ENCODE data around the gene DDX39A. TPM values are rescaled to one million over a fixed set of nuclear protein-coding genes. Genes with fewer than 3 reads are reported as not detected.

DDX39A gene
- total and polyA plus RNA-seq, 2 of the 8 experiments (the other 6 are each of a cell fraction or from before 2014, with no cell fraction given), result 139 TPM

GRCh38 chr19:14371301-14371821 lies 47.8 kb downstream of the DDX39A start (continued):
- TF ChIP-seq USF2 (IDR thresholded peaks at IDR 0.05; ENCODE audit: low read length) (no peak), MAX (IDR thresholded peaks at IDR 0.05) (no peak), SUZ12 (IDR thresholded peaks at IDR 0.05; ENCODE audit: low read length) (no peak), SP1 (IDR thresholded peaks at IDR 0.05; ENCODE audit: low read depth, low read length) (no peak), CEBPB (IDR thresholded peaks at IDR 0.05; ENCODE audit: low read depth, low read length) (no peak), RFX5 (IDR thresholded peaks at IDR 0.05; ENCODE audit: borderline replicate concordance, low read depth, low read length) (no peak)

Measured in H1 (cell line).